ENCODE data around the gene TMED9.

Gene TMED9

DNA sequence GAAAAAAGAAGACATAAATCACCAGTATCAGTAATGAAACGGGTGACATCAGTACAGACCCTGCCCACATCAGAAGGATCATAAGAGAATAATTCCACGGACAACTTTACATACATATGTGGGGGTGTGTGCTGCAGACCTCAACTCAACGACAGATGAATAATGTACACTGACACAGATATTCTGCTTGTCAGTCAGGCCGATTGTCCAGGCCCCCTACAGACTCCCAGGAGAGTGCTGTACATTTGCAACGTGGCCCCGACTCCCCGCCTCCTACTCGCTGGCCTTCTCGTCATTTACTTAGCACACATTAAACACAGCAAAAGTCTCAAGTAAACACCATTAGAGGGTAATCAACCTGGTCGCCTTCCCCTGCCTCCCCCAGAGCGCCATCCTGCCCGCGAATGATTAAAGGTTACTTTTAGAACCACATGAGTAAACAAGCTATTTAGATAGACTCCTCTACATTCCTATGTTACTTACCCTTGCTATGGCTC, 3.5 kb upstream of the TMED9 start:
- DNase-seq = no peak

- DNase-seq = no peak
Measured at GRCh38 chr5:177590406-177590805, 1.6 kb upstream of the TMED9 start.

GRCh38 chr5:177591690-177592009, 353 bp upstream of the TMED9 start:
- no peak for DNase-seq

GRCh38 chr5:177592905-177593304, 902 bp downstream of the TMED9 start:
- no peak for DNase-seq

- DNase-seq = no peak
Measured at GRCh38 chr5:177593511-177593910, 1.5 kb downstream of the TMED9 start.

- DNase-seq = no peak
Measured at GRCh38 chr5:177594071-177594470, 2.1 kb downstream of the TMED9 start.

- DNase-seq = no peak
Measured at GRCh38 chr5:177595026-177595585, 3.1 kb downstream of the TMED9 start.

GRCh38 chr5:177595991-177596774, 4.2 kb downstream of the TMED9 start:
- no peak for DNase-seq

DNA sequence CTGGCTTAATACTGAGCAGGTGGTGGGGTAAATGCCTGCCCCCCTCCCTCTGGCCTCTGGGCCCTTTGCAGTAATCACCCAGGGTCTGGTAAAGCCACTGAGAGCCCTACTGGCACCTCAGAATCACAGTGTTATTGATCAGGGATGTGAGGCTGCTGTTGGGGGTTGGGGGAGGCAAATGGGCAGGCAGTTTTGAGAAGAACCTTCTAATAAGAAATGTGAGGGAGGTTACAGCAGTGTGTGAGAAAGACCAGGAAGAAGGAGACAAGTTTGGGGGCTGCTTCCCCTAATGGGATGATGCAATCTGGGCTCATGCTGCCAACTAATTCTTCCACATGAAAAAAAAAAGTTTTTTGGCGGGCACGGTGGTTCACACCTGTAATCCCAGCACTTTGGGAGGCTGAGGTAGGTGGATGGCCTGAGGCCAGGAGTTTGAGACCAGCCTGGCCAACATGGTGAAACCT, 4.8 kb downstream of the TMED9 start:
- no peak for DNase-seq

DNA sequence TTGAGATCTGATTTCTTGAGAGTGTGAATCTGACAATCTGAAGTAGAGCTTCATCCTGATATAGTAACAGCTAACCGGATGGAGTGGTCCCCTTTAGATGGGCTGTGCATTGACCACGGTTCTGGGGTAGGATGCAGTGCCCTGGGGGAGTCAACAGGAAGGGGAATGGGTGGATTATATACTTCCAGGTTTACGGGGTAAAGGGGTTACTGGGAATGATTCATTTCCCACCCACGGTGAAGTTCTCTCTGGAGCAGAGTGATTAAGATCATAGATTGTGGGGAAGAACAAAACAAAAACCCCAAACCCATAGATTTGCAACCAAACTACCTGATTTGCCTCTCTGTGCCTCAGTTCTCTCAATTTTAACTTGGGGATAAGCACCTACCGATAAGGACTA, 6.5 kb downstream of the TMED9 start:
- no peak for DNase-seq

DNA sequence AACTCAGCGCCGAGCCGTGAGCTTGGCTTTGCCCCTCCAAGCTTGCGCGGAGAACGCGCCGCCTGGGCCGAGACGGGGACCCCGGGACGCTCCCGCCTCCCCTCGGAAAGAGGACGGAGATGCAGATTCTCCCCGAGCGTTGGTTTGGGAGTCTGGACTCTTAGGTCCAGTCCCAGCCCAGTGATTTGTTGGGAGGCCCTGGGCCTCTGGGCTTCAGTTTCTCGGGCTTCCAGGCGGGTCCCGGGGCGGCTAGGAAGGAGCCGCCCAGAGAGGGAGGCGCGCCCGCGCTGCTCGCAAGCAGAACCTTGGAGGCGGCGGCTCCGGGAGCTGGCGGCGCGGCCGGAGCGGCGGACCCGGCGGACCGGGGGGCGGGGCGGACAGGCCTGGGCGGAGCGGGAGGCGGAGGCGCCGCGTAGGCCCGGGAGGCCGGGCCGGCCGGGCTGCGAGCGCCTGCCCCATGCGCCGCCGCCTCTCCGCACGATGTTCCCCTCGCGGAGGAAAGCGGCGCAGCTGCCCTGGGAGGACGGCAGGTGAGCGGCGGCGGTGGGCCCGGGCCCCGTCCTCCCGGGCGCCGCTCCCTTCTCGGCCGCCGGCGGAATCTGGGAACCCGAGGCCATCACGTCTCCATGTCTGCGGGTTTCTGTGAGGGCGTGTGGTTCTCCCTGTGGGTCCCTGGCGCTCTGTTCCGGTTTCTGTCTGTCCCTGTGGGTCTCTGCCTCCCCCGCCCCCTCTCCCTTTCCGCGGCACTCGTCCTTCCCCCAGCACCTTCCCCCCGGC, 7.9 kb downstream of the TMED9 start, which contains the start of gene B4GALT7:
TSS of gene B4GALT7 (plus strand) at position 402 of the 777 bp plus-strand sequence. CDS start at position 481, 79 bp downstream.
- peak; percentile 73 for DNase-seq

- no peak for DNase-seq
Measured at GRCh38 chr5:177600508-177601018, 8.6 kb downstream of the TMED9 start.

- no peak for DNase-seq
Measured at GRCh38 chr5:177601126-177601525, 9.1 kb downstream of the TMED9 start.

DNA sequence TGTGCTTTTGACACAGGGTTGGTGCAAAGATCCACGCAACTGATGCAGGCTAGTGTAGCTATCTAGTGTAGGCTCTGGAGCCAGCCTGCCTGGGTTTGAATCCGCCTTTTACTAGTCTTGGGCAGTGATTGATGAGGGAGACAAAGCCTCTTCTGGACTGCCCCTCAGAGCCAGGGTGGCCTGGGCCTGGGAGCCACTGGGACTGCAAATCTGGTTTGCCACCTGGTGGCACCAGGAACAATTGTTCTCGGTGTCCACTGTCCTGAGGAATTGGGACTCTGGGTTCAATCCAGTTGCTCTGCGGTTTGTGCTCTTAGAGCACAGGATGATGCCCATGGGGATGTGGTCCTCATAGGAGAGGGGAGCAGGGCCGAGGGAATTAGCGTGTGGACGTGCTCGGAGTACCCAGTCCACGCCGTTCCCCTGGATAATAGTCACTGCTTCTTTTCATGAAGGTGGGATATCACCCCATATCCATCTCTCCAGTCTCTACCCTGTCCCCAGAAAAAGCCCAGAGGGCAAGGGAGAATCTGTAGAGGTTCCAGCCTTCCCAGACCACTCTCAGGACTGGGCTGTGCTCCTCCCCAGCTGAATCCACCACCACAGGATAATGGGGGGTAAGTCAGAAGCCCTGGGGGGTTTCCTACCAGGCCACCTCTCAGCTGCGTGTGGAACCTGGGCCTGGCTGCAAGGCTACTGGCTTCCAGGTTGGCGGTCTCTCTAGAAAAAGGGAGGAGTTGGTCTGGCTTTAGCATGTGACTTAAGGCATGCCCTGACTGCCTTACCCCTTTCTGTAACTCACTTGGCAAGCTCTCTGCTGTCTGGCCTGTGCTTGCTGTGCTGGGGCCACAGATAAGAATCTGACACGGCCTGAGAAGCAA, 9.8 kb downstream of the TMED9 start:
- DNase-seq = no peak

GRCh38 chr5:177602458-177602830, 10.4 kb downstream of the TMED9 start:
- DNase-seq = no peak

DNA sequence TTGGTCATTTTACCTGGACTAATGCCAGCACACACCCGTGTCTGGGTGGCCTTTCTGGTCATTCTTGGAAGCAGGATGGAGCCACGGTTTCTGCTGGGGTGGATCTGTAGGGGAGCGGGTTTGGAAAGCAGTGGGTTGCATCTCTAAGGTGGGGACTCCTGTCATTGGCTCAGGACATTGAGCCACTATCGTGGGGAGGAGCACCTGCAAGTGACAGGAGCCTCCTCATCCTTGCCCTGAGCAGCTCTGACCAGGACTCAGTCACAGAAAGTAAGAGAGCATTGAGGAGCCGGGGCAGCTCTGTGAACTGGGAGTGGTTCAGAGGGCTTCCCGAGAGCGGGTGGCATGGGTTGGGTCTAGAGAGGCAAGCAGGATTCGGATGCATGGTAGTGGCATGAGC, 11.6 kb downstream of the TMED9 start:
- no peak for DNase-seq

DNA sequence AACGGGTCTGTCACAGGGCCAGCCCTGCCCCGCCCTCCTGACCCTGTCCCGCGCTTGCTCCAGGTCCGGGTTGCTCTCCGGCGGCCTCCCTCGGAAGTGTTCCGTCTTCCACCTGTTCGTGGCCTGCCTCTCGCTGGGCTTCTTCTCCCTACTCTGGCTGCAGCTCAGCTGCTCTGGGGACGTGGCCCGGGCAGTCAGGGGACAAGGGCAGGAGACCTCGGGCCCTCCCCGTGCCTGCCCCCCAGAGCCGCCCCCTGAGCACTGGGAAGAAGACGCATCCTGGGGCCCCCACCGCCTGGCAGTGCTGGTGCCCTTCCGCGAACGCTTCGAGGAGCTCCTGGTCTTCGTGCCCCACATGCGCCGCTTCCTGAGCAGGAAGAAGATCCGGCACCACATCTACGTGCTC, 12.1 kb downstream of the TMED9 start:
- no peak for DNase-seq

GRCh38 chr5:177604656-177605055, 12.7 kb downstream of the TMED9 start:
- DNase-seq = no peak

DNA sequence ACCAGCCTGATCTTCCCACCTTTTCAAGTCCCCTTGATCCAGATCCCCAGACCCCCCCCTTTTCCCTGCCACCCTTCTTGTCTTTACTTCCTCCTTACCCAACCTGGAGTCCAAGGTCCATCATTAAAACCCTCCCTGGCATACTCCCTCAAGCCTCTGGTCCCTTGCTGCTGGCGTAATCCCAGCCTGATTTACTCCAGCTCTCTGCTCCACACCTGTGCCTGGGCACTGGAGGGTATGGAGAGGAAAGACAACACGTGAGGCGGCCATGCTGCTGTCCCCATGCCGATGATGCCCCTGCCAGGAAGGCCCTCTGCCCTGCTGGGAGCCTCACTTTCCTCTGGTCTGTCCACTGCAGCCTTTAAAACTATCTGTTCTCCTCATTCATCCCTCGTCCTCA, 13.1 kb downstream of the TMED9 start:
- no peak for DNase-seq

GRCh38 chr5:177605667-177606066, 13.7 kb downstream of the TMED9 start:
- no peak for DNase-seq

GRCh38 chr5:177606071-177607051, 14.4 kb downstream of the TMED9 start:
- DNase-seq = no peak
